Measurements from ENCODE around the gene ARVCF. TPM values are rescaled to one million over a fixed set of nuclear protein-coding genes. Genes with fewer than 3 reads are reported as not detected.

Gene ARVCF
- total RNA-seq, 1 experiment from 2014 or later, result 11.1 TPM

DNA sequence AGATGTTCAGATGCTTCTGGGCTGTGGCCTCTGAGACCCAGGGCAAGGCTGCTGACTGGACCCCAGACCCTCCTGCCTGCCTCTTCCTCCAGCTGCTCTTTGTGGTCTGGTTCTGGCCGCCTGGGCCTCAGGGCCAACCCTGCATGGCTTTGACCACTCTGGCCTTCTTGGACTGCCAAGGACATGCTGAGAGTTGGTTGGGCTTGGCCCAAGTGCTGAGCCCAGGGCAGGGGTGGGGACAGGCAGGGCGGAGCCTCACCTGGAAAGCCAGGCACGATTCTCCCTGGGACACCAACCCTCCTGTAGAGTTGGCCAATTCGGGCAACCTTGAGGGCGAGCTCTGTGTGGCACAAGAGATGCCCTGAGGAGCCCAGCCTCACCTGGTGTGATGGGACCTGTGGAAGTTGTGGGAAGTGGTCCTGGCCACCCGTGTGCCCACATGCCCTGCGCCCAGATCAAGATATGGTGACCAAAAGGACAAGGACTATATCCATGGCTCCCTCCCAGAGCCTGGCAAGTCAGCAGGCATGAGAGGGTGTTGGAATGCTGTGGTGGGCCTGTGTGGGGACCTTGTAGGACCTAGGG lies 15.9 kb upstream of the ARVCF start:
- intact Hi-C loops (cut with micrococcal nuclease; ENCODE audit: unreplicated experiment), result loop anchor here (1.0 kb wide), 1 partner anchor 34 kb away; no protein-coding TSS in a partner anchor
- Histone ChIP-seq H3K9me3 (ENCODE audit: low read depth, low read length, poor library complexity, severe bottlenecking) (no peaks in the 10 kb centered on the region), H3K36me3 (ENCODE audit: insufficient read depth, low read length, poor library complexity, severe bottlenecking) (no peaks in the 10 kb centered on the region), H3K4me1 (ENCODE audit: insufficient read depth, low read length, poor library complexity, severe bottlenecking) (no peaks in the 10 kb centered on the region), H3K4me3 (ENCODE audit: low read depth, low read length, poor library complexity, severe bottlenecking) (no peak overlapping the region), H3K27me3 (replicated peaks; ENCODE audit: insufficient read depth, low read depth, low read length, poor library complexity) (no peaks in the 10 kb centered on the region), H3K27ac (ENCODE audit: low read depth, low read length, poor library complexity, severe bottlenecking) (no peak overlapping the region)
- TF ChIP-seq CTCF (conservative IDR thresholded peaks at IDR 0.05; ENCODE audit: low read depth, low read length) (no peak), EZH2 (IDR thresholded peaks at IDR 0.05; ENCODE audit: borderline replicate concordance, low read depth, low read length, poor library complexity, severe bottlenecking) (no peak)
- ChIA-PET POLR2A (ENCODE audit: low non-redundant PET) (no interaction called here), CTCF (no interaction called here)
- DNase-seq (ENCODE audit: low spot score), result no peak
- no TSS peak for BruUV-seq (replicated peaks)

GRCh38 chr22:20031732-20032406 lies 15.2 kb upstream of the ARVCF start:
- H3K27me3 ChIP-seq (replicated peaks; ENCODE audit: insufficient read depth, low read depth, low read length, poor library complexity), result no peaks in the 10 kb centered on the region
- TF ChIP-seq EZH2 (IDR thresholded peaks at IDR 0.05; ENCODE audit: borderline replicate concordance, low read depth, low read length, poor library complexity, severe bottlenecking), result no peak
- H3K4me3 ChIP-seq (ENCODE audit: low read depth, low read length, poor library complexity, severe bottlenecking), result no peak overlapping the region
- ChIA-PET POLR2A (ENCODE audit: low non-redundant PET) (no interaction called here), CTCF (no interaction called here)
- H3K27ac ChIP-seq (ENCODE audit: low read depth, low read length, poor library complexity, severe bottlenecking), result no peak overlapping the region
- DNase-seq (ENCODE audit: low spot score), result no peak
- H3K4me1 ChIP-seq (ENCODE audit: insufficient read depth, low read length, poor library complexity, severe bottlenecking), result no peaks in the 10 kb centered on the region
- BruUV-seq (replicated peaks), result no TSS peak
- intact Hi-C loops (cut with micrococcal nuclease; ENCODE audit: unreplicated experiment), result loop anchor here (1.0 kb wide), 1 partner anchor 34 kb away; no protein-coding TSS in a partner anchor
- no peaks in the 10 kb centered on the region for H3K36me3 ChIP-seq (ENCODE audit: insufficient read depth, low read length, poor library complexity, severe bottlenecking)
- H3K9me3 ChIP-seq (ENCODE audit: low read depth, low read length, poor library complexity, severe bottlenecking), result no peaks in the 10 kb centered on the region

- no TSS peak for BruUV-seq (replicated peaks)
- ChIA-PET CTCF (interaction anchor here (0.6 kb wide), 1 partner anchor 59 kb away, joined by 3 read pairs; no protein-coding TSS in a partner anchor), POLR2A (ENCODE audit: low non-redundant PET) (no interaction called here)
- no peaks in the 10 kb centered on the region for H3K9me3 ChIP-seq (ENCODE audit: low read depth, low read length, poor library complexity, severe bottlenecking)
- no peak for DNase-seq (ENCODE audit: low spot score)
- intact Hi-C loops (cut with micrococcal nuclease; ENCODE audit: unreplicated experiment), result no loop called here
- no peak overlapping the region for H3K4me3 ChIP-seq (ENCODE audit: low read depth, low read length, poor library complexity, severe bottlenecking)
- no peaks in the 10 kb centered on the region for H3K36me3 ChIP-seq (ENCODE audit: insufficient read depth, low read length, poor library complexity, severe bottlenecking)
- no peaks in the 10 kb centered on the region for H3K4me1 ChIP-seq (ENCODE audit: insufficient read depth, low read length, poor library complexity, severe bottlenecking)
- H3K27ac ChIP-seq (ENCODE audit: low read depth, low read length, poor library complexity, severe bottlenecking), result no peak overlapping the region
- H3K27me3 ChIP-seq (replicated peaks; ENCODE audit: insufficient read depth, low read depth, low read length, poor library complexity), result no peaks in the 10 kb centered on the region
- no peak for TF ChIP-seq CTCF (conservative IDR thresholded peaks at IDR 0.05; ENCODE audit: low read depth, low read length)
- no peak for TF ChIP-seq EZH2 (IDR thresholded peaks at IDR 0.05; ENCODE audit: borderline replicate concordance, low read depth, low read length, poor library complexity, severe bottlenecking)
Observed at GRCh38 chr22:20029550-20030225, 13.1 kb upstream of the ARVCF start.
